Measurements from ENCODE around the gene S100A2.
"Not testable (repeated sequence)": the region's sequence is repeated elsewhere in the genome, so short reads cannot be mapped to it uniquely, and the experiment has no call there.

DNA sequence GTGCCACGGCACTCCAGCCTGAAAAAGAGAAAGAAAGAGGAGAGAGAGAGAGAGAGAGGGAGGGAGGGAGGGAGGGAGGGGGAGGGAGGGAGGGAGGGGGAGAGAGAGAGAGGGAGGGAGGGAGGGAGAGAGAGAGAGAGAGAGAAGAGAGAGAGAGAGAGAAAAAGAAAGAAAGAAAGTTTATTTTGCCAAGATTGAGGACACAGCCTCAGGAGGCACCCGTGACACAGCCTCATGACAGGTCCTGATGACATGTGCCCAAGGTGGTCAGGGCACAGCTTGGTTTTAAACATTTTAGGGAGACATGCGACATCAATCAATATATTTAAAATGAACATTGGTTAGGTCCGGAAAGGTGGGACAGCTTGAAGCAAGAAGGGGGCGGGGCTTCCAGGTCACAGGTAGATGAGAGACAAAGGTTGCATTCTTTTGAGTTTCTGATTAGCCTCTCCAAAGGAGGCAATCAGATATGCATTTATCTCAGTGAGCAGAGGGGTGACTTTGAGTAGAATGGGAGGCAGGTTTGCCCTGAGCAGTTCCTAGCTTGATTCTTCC lies 45.4 kb downstream of the S100A2 start:
- not testable (repeated sequence) for TF ChIP-seq CTCF, POLR2A (IDR thresholded peaks at IDR 0.05)

Measured in esophagus squamous epithelium (tissue), 4 donors.